ENCODE measurements around the gene PRKD1.

Gene PRKD1

DNA sequence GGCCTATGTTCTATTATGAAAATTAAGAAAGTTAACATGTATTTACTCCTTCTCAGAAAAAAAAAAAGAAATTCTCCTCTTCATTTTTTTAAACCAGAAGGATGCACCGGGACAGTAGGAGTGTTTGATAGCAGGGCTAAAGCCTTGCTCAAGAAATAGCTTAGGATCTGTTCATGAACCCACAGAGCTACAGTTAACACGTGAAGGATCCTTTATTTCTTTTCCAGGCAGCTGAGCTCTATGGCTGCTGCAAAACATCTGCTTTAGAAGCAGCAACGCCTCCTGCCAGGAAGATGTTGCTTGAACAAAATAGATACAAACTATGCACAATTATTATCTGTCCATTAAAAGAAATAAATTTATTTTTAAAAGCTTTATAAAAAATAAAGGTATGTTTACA, 254.8 kb downstream of the PRKD1 start:
- DNase-seq (ENCODE audit: low read depth in 3 of 3) = no peak

DNA sequence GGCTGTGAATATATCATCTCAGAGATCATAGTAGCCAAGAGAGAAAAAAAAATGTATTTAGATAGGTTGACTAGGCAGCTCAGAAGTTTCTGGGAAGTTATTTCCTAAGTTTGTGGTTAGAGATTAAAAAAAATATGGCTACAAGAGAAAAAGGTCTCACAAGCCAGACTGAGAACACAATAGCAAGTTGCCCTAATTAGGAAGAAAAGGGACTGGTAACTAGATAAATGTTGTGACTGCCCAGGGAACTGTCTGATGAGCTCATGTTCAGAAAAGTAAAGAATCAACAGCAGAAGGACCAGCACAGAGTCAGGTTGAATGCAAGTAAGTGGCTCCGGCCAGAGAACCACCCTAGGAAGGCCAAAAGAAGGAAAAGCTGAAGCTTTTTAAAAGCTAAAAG, 256.6 kb downstream of the PRKD1 start:
- DNase-seq (ENCODE audit: low read depth in 3 of 3) = no peak

DNA sequence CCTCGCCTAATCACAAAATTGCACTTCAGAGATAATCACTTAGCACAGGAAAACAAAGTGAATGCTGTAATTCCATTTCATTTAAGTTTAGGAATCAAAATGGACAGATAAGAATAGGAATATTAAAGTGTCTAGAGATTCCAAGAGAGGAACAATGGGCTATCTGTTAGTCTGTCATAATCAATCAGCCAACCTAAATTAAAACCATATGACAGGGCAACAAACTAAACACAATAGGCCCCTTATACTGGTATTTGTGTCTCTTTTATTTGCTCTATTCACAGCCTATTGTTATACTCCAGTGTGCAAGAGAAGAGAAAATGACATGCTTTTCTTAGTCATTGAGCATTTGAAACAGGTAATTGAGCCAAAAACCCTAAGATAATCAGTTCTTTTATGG, 259.4 kb downstream of the PRKD1 start:
- no peak for DNase-seq (ENCODE audit: low read depth in 3 of 3)

- no peak for DNase-seq (ENCODE audit: low read depth in 3 of 3)
Observed at GRCh38 chr14:29664515-29664914, 263.1 kb downstream of the PRKD1 start.

GRCh38 chr14:29663281-29663801, 264.3 kb downstream of the PRKD1 start:
- DNase-seq (ENCODE audit: low read depth in 3 of 3) = no peak

- no peak for DNase-seq (ENCODE audit: low read depth in 3 of 3)
Observed at GRCh38 chr14:29654901-29655550, 272.6 kb downstream of the PRKD1 start.

GRCh38 chr14:29653303-29653702, 274.3 kb downstream of the PRKD1 start:
- no peak for DNase-seq (ENCODE audit: low read depth in 3 of 3)

GRCh38 chr14:29652571-29652970, 275.1 kb downstream of the PRKD1 start:
- no peak for DNase-seq (ENCODE audit: low read depth in 3 of 3)

DNA sequence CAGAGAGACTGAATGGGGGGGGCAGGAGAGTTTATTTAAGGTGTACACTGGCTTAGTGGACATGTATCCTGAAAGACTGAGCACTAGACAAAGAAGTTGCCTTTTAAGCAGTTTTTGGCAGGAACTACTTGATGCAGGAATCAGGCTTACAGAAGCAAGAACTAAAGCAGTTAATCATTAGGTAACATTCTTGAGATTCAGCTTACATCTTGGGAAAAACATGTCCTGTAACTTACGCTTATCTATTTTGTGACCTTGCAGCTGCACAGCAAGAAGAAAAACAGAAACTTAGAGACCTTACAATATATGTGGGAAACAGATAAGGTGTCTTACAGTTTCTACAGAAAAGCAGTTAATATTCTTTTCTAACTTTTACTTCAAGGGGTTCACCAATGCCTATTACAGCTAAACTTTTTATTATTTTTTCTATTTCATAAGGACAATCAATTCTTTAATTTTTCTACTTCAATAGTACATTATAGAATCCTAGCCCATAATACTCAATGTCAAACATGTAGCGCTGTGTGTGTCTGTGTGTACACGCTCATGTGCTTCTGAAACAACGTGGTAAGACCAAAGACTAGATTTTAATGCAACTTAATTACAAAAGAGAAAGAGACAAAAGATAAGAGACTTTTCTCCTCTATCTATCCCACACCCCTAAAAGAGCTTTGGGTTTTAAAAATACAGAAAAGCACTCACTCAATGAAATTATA, 276.9 kb downstream of the PRKD1 start:
- no peak for DNase-seq (ENCODE audit: low read depth in 3 of 3)

DNA sequence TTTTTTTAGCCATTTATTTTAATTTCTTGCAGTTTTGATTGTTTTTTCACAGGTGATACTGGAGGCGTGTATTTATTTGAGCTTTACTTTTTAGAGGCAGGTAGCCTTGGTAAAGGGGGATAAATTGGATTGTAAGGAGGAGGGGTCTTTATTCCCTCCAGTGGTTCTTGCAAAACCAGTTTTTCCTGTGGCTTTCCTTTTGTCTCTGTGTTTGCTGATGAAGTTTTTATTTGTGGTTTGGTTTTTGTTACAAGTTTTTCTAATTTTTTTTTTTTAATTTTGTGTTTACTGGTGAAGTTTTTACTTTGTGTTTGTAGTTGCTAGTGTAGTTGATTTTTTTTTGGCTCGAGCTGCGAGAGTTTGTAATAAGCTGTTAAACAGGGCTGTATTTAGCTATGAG, 278.5 kb downstream of the PRKD1 start:
- no peak for DNase-seq (ENCODE audit: low read depth in 3 of 3)

GRCh38 chr14:29648045-29648444, 279.6 kb downstream of the PRKD1 start:
- no peak for DNase-seq (ENCODE audit: low read depth in 3 of 3)

GRCh38 chr14:29645117-29645516, 282.5 kb downstream of the PRKD1 start:
- DNase-seq (ENCODE audit: low read depth in 3 of 3) = no peak

DNA sequence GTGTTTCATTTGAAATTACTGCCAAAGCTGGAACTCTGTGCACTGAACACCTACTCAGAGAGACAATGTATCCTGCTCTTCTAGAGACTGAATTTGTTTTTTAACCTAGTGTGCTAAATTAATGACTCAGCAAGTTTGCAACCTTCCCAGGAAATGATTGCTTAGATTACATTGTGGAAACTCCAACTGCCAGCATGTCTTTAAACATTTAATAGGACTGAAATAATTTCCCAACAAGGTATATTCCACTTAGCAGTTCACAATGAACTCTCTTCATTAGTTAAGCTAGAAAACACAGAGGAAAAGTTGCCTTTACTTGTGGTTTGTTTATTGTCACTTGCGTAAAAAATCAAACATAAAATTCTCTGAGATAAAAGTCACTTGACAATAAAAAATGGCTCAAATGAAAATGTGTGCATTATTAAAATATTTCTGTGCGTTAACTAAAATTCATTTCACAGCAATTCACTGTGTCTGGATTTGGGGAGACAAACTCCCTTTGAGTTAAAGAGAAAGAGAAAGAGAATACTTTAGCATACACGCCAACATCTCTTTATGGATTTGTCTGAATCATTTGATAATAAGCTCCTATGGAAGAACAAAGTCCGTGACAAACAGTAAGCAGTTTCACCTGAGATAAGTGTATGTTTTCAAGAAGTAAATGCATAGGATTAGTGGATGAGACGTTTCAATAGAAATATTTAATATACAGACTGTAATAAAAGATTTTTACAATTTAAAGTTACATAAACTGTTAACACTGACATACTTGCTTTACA, 284.0 kb downstream of the PRKD1 start:
- no peak for DNase-seq (ENCODE audit: low read depth in 3 of 3)

- no peak for DNase-seq (ENCODE audit: low read depth in 3 of 3)
Observed at GRCh38 chr14:29637411-29637810, 290.2 kb downstream of the PRKD1 start.

GRCh38 chr14:29636870-29637269, 290.8 kb downstream of the PRKD1 start:
- DNase-seq (ENCODE audit: low read depth in 3 of 3) = no peak

DNA sequence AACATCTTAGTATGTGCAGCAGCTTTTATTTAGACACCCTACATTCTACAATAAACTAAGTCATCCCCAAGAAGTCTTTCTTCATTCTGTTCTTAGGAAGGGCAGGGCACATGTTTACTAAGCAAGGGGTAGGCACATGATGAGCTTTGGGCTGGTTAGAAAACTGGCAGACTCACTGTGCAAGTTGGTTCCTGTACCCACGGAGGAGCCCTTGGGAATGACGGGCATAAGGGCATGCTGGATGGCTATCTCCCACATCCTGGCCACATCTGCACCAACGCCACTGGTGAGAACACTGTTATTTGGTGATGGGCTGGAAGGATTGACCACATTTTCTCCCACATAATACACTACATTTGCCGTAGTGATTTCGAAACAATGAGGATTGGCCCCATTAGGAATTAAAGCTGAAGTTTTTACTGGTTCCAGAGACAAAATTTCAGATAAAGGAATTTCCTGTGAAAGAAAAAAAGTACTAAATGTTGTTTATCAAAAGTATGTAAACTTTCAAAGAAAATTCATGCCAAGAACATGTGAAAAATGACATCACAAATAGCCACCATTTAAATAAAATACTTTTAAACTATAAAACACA, 297.0 kb downstream of the PRKD1 start:
- DNase-seq (ENCODE audit: low read depth in 3 of 3) = no peak

DNA sequence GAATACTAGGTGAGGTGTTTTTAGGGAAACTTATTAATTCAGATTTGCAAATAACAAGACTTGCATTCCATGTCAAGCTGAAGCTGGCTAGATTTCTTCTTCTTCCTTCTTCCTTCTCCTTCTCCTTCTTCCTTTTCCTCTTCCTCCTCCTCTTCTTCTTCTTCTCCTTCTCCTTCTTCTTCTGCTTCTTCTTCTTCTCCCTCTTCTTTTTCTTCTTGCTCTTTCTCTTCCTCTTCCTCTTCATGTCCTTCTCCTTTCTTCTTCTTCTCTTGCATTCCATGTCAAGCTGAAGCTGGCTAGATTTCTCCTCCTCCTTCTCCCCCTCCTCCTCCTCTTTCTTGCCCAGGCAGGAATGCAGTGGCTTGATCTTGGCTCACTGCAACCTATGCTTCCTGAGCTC, 297.8 kb downstream of the PRKD1 start:
- no peak for DNase-seq (ENCODE audit: low read depth in 3 of 3)

- no peak for DNase-seq (ENCODE audit: low read depth in 3 of 3)
Observed at GRCh38 chr14:29627137-29627536, 300.5 kb downstream of the PRKD1 start.

GRCh38 chr14:29618323-29619067, 309.2 kb downstream of the PRKD1 start:
- no peak for DNase-seq (ENCODE audit: low read depth in 3 of 3)

DNA sequence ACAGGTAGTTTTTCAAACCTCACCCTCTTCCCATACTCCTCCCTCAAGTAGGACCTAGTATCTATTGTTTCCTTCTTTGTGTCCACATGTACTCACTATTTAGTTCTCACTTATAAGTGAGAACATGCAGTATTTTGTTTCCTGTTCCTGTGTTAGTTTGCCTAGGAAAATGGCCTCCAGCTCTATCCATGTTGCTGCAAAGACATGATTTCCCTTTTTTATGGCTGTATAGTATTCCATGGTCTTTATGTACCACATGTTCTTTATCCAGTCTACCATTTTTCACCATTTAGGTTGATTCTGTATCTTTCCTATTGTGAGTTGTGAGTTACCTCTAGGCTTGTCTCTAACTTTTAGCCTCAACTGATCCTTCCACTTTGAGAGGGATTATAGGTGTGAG, 310.7 kb downstream of the PRKD1 start:
- no peak for DNase-seq (ENCODE audit: low read depth in 3 of 3)

GRCh38 chr14:29608861-29609260, 318.8 kb downstream of the PRKD1 start:
- no peak for DNase-seq (ENCODE audit: low read depth in 3 of 3)

- DNase-seq (ENCODE audit: low read depth in 3 of 3) = no peak
Observed at GRCh38 chr14:29607169-29607568, 320.5 kb downstream of the PRKD1 start.
